ENCODE data around the gene UNC119. TPM values are rescaled to one million over a fixed set of nuclear protein-coding genes. Genes with fewer than 3 reads are reported as not detected.

UNC119 gene
- total RNA-seq, 2 donors from 2014 or later, result 87.2 to 91.9 TPM

- Mint-ChIP-seq H3K27ac (peak overlapping the region; percentile 98), H3K36me3 (ENCODE audit: low read depth) (peaks cover 6% of the 10 kb centered on the region), H3K4me3 (peak overlapping the region; percentile 74), H3K4me1 (peaks cover 44% of the 10 kb centered on the region), H3K27me3 (no peaks in the 10 kb centered on the region)
- H3K9me3 ChIP-seq (ENCODE audit: control insufficient read depth, low read length, poor library complexity, severe bottlenecking), result no peaks in the 10 kb centered on the region
- ATAC-seq (no peak), DNase-seq (no peak)
Observed at GRCh38 chr17:28547096-28547622, 5.3 kb downstream of the UNC119 start.

- H3K36me3 Mint-ChIP-seq (ENCODE audit: low read depth), result peaks cover 6% of the 10 kb centered on the region
- no peaks in the 10 kb centered on the region for H3K9me3 ChIP-seq (ENCODE audit: control insufficient read depth, low read length, poor library complexity, severe bottlenecking)
- ATAC-seq (no peak), DNase-seq (no peak)
- peak overlapping the region; percentile 62 for H3K27ac Mint-ChIP-seq
- H3K4me1 Mint-ChIP-seq, result peaks cover 33% of the 10 kb centered on the region
- H3K4me3 Mint-ChIP-seq, result no peak overlapping the region
- H3K27me3 Mint-ChIP-seq, result no peaks in the 10 kb centered on the region
Observed at GRCh38 chr17:28545787-28546415, 6.5 kb downstream of the UNC119 start.

GRCh38 chr17:28545141-28545503 is 7.3 kb downstream of the UNC119 start:
- Mint-ChIP-seq H3K4me3 (peak overlapping the region; percentile 52), H3K27me3 (no peaks in the 10 kb centered on the region), H3K36me3 (ENCODE audit: low read depth) (peaks cover 6% of the 10 kb centered on the region), H3K4me1 (peaks cover 26% of the 10 kb centered on the region), H3K27ac (peak overlapping the region; percentile 62)
- no peak for DNase-seq
- ATAC-seq, result no peak
- H3K9me3 ChIP-seq (ENCODE audit: control insufficient read depth, low read length, poor library complexity, severe bottlenecking), result no peaks in the 10 kb centered on the region

GRCh38 chr17:28544402-28545140 is 7.9 kb downstream of the UNC119 start:
- H3K4me3 Mint-ChIP-seq, result peak overlapping the region; percentile 52
- no peak overlapping the region for H3K27ac Mint-ChIP-seq
- H3K36me3 Mint-ChIP-seq (ENCODE audit: low read depth), result peaks cover 6% of the 10 kb centered on the region
- peaks cover 22% of the 10 kb centered on the region for H3K4me1 Mint-ChIP-seq
- DNase-seq (no peak), ATAC-seq (no peak)
- no peaks in the 10 kb centered on the region for H3K27me3 Mint-ChIP-seq
- H3K9me3 ChIP-seq (ENCODE audit: control insufficient read depth, low read length, poor library complexity, severe bottlenecking), result no peaks in the 10 kb centered on the region

GRCh38 chr17:28541439-28541838 is 11.0 kb downstream of the UNC119 start:
- Mint-ChIP-seq H3K4me3 (no peak overlapping the region), H3K4me1 (peaks cover 4% of the 10 kb centered on the region), H3K36me3 (ENCODE audit: low read depth) (peaks cover 6% of the 10 kb centered on the region), H3K27me3 (no peaks in the 10 kb centered on the region), H3K27ac (no peak overlapping the region)
- H3K9me3 ChIP-seq (ENCODE audit: control insufficient read depth, low read length, poor library complexity, severe bottlenecking), result no peaks in the 10 kb centered on the region
- ATAC-seq, result no peak
- DNase-seq, result no peak

- Mint-ChIP-seq H3K27ac (peak overlapping the region; percentile 54), H3K36me3 (ENCODE audit: low read depth) (peaks cover 4% of the 10 kb centered on the region)
- ATAC-seq, result no peak
Observed at GRCh38 chr17:28540231-28540630, 12.2 kb downstream of the UNC119 start.

GRCh38 chr17:28538296-28538895 is 14.0 kb downstream of the UNC119 start:
- peak overlapping the region; percentile 29 for H3K27ac Mint-ChIP-seq
- H3K4me1 Mint-ChIP-seq, result peaks cover 2% of the 10 kb centered on the region
- DNase-seq, result no peak
- no peak for ATAC-seq
- H3K9me3 ChIP-seq (ENCODE audit: control insufficient read depth, low read length, poor library complexity, severe bottlenecking), result no peaks in the 10 kb centered on the region
- no peaks in the 10 kb centered on the region for H3K27me3 Mint-ChIP-seq
- H3K4me3 Mint-ChIP-seq, result no peak overlapping the region
- no peaks in the 10 kb centered on the region for H3K36me3 Mint-ChIP-seq (ENCODE audit: low read depth)

More at GRCh38 chr17:28540231-28540630, 12.2 kb downstream of the UNC119 start:
- DNase-seq, result no peak
- H3K4me1 Mint-ChIP-seq, result peaks cover 4% of the 10 kb centered on the region
- no peaks in the 10 kb centered on the region for H3K27me3 Mint-ChIP-seq
- peak overlapping the region; percentile 15 for H3K4me3 Mint-ChIP-seq
- no peaks in the 10 kb centered on the region for H3K9me3 ChIP-seq (ENCODE audit: control insufficient read depth, low read length, poor library complexity, severe bottlenecking)

GRCh38 chr17:28537219-28537610 is 15.2 kb downstream of the UNC119 start:
- DNase-seq (no peak), ATAC-seq (no peak)
- H3K4me3 Mint-ChIP-seq, result no peak overlapping the region
- peak overlapping the region; percentile 21 for H3K27ac Mint-ChIP-seq
- no peaks in the 10 kb centered on the region for H3K9me3 ChIP-seq (ENCODE audit: control insufficient read depth, low read length, poor library complexity, severe bottlenecking)
- H3K4me1 Mint-ChIP-seq, result peaks cover 3% of the 10 kb centered on the region
- H3K36me3 Mint-ChIP-seq (ENCODE audit: low read depth), result no peaks in the 10 kb centered on the region
- no peaks in the 10 kb centered on the region for H3K27me3 Mint-ChIP-seq

- H3K27me3 Mint-ChIP-seq, result peaks cover under 1% of the 10 kb centered on the region
- H3K9me3 ChIP-seq (ENCODE audit: control insufficient read depth, low read length, poor library complexity, severe bottlenecking), result no peaks in the 10 kb centered on the region
- H3K36me3 Mint-ChIP-seq (ENCODE audit: low read depth), result no peaks in the 10 kb centered on the region
- H3K4me3 Mint-ChIP-seq, result no peak overlapping the region
- DNase-seq (no peak), ATAC-seq (no peak)
- peaks cover 3% of the 10 kb centered on the region for H3K4me1 Mint-ChIP-seq
- peak overlapping the region; percentile 21 for H3K27ac Mint-ChIP-seq
Observed at GRCh38 chr17:28536532-28537218, 15.7 kb downstream of the UNC119 start.

GRCh38 chr17:28534740-28535375 is 17.6 kb downstream of the UNC119 start:
- no peak for ATAC-seq
- peaks cover 3% of the 10 kb centered on the region for H3K4me1 Mint-ChIP-seq
- H3K36me3 Mint-ChIP-seq (ENCODE audit: low read depth), result no peaks in the 10 kb centered on the region
- no peak overlapping the region for H3K4me3 Mint-ChIP-seq
- H3K27me3 Mint-ChIP-seq, result peaks cover 7% of the 10 kb centered on the region
- no peak for DNase-seq
- no peak overlapping the region for H3K27ac Mint-ChIP-seq
- H3K9me3 ChIP-seq (ENCODE audit: control insufficient read depth, low read length, poor library complexity, severe bottlenecking), result no peaks in the 10 kb centered on the region

- H3K9me3 ChIP-seq (ENCODE audit: control insufficient read depth, low read length, poor library complexity, severe bottlenecking), result no peaks in the 10 kb centered on the region
- Mint-ChIP-seq H3K27ac (no peak overlapping the region), H3K4me3 (no peak overlapping the region), H3K36me3 (ENCODE audit: low read depth) (no peaks in the 10 kb centered on the region), H3K27me3 (peaks cover 7% of the 10 kb centered on the region), H3K4me1 (peaks cover 3% of the 10 kb centered on the region)
- ATAC-seq (no peak), DNase-seq (no peak)
Observed at GRCh38 chr17:28533091-28533807, 19.2 kb downstream of the UNC119 start.

Measured in T-helper 17 cell (primary cell).